Left lung (tissue), 10 donors: ENCODE measurements around the gene TPR. TPM values are rescaled to one million over a fixed set of nuclear protein-coding genes. Genes with fewer than 3 reads are reported as not detected.
A peak's percentile ranks its signal among the peaks of the same experiment; 100 is the strongest.
"Not testable (repeated sequence)": the region's sequence is repeated elsewhere in the genome, so short reads cannot be mapped to it uniquely, and the experiment has no call there.

Experiments used
- ATAC-seq: fragments of 200-7000 bp; cut with Tn5 transposase; one replicate; pipeline ENCODE4 v1.9.1; 2020; ENCODE audit warnings: moderate library complexity
- DNase-seq, 4 donors: peaks; one replicate each; pipeline ENCODE4 v3.0.0-alpha.2; 2013 to 2020
- H3K27ac ChIP-seq, 2 donors: fragments of 200-600 bp; sonication (generic) in 1 of 2; one replicate each; pipeline versions ENCODE4 v1.5.0 to v1.8.0; 2020 to 2021
- H3K27me3 ChIP-seq, 2 donors: fragments of 200-600 bp; sonication (generic) in 1 of 2; one replicate each; pipeline versions ENCODE4 v1.5.0 to v1.8.0; 2020 to 2021
- H3K36me3 ChIP-seq, 2 donors: fragments of 200-600 bp; sonication (generic) in 1 of 2; one replicate each; pipeline versions ENCODE4 v1.5.0 to v1.8.0; 2020 to 2021
- H3K4me1 ChIP-seq, 2 donors: fragments of 200-600 bp; one replicate each; pipeline ENCODE4 v1.8.0; 2021
- H3K4me3 ChIP-seq, 2 donors: fragments of 200-600 bp; sonication (generic) in 1 of 2; one replicate each; pipeline versions ENCODE4 v1.5.0 to v1.8.0; 2020 to 2021; ENCODE audit warnings: mild to moderate bottlenecking in 1 of 2
- H3K9me3 ChIP-seq, 2 donors: fragments of 200-600 bp; sonication (generic) in 1 of 2; one replicate each; pipeline versions ENCODE4 v1.5.0 to v1.8.0; 2020 to 2021
- CTCF ChIP-seq, 2 donors: fragments of 200-600 bp; sonication (generic) in 1 of 2; IDR thresholded peaks; one replicate each; pipeline versions ENCODE4 v1.5.0 to v1.8.0; 2021; ENCODE audit warnings: antibody characterized with exemption in 2 of 2
- intact Hi-C, 2 donors: fragments of 100-400 bp; cut with DNase I; formaldehyde crosslinking; loops; one replicate each; pipeline versions ENCODE4 v1.11.2 to v1.14.2; 2022
- polyA plus RNA-seq, 6 donors: library from polyadenylated mRNA; unstranded; fragments of 120-200 nt; gene quantifications; one replicate each; pipeline ENCODE4 v1.2.1, GENCODE V29; 2013; ENCODE audit not compliant: insufficient read length in 6 of 6
- total RNA-seq, 2 donors: library from RNA; stranded (reverse); fragmentation: NEBNext Ultra II Directional; extraction: Animal tissue kit (Norgen Biotek cat#: 25700); gene quantifications; one replicate each; pipeline ENCODE4 v1.2.1, GENCODE V29; 2021
- donor health status: DM: no; HTN: yes; CAD: no.
- donor health status: DM: no; HTN: no; CAD: no.

The TPR gene
- total and polyA plus RNA-seq, 8 donors: 77.7 to 138 (median 117) TPM

DNA sequence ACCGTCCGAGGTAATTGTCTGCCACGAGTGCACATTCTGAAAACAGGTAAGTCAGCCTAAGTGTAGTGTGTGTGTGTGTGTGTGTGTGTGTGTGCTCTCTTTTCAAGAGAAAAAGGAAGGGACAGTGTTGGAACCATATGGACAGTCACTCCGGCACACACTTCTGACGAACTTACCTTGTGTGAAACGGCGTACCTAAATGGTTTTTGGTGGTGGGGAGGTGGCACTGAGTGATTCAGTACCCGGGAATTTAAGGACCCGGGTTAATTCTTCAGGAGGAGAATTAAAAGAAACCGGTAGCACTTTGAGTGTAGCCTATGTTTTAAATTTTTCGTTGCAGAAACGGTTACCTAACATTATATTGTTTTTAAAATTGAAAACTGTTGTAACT, 871 bp upstream of the TPR start:
- ATAC-seq: peak; percentile 31
- Histone ChIP-seq H3K27me3 (no peaks in the 10 kb centered on the region), H3K27ac (peak overlapping the region; percentile 96 to 97), H3K4me1 (peaks cover 7 to 53% of the 10 kb centered on the region in 2 donors), H3K9me3 (no peaks in the 10 kb centered on the region), H3K36me3 (peaks cover 0 to 28% of the 10 kb centered on the region in 2 donors), H3K4me3 (peak overlapping the region; percentile 81 to 93)
- intact Hi-C loops: no loop called here
- no peak for TF ChIP-seq CTCF (IDR thresholded peaks at IDR 0.05)
- DNase-seq: no peak

- Histone ChIP-seq H3K27ac (peak overlapping the region; percentile 96 to 97), H3K36me3 (peaks cover 0 to 34% of the 10 kb centered on the region in 2 donors), H3K4me1 (peaks cover 7 to 53% of the 10 kb centered on the region in 2 donors), H3K4me3 (peak overlapping the region; percentile 81 to 93), H3K9me3 (no peaks in the 10 kb centered on the region), H3K27me3 (no peaks in the 10 kb centered on the region)
- intact Hi-C loops: no loop called here
- DNase-seq (peak in 1 of 4 donors; percentile 32), ATAC-seq (peak; percentile 11)
- TF ChIP-seq CTCF (IDR thresholded peaks at IDR 0.05): no peak
Measured at GRCh38 chr1:186374303-186375151, 526 bp downstream of the TPR start.

GRCh38 chr1:186347837-186348691, 27.0 kb downstream of the TPR start:
- ATAC-seq, DNase-seq, H3K4me1 ChIP-seq, H3K27ac ChIP-seq, H3K27me3 ChIP-seq, intact Hi-C loops, H3K9me3 ChIP-seq, H3K4me3 ChIP-seq: not testable (repeated sequence)
- peaks cover 0 to 100% of the 10 kb centered on the region in 2 donors for H3K36me3 ChIP-seq

GRCh38 chr1:186340772-186341171, 34.3 kb downstream of the TPR start:
- H3K27ac ChIP-seq: no peak overlapping the region
- peaks cover 3 to 100% of the 10 kb centered on the region in 2 donors for H3K36me3 ChIP-seq
- H3K4me1 ChIP-seq: no peaks in the 10 kb centered on the region
- intact Hi-C loops: no loop called here
- no peaks in the 10 kb centered on the region for H3K9me3 ChIP-seq
- H3K27me3 ChIP-seq: no peaks in the 10 kb centered on the region
- no peak for TF ChIP-seq CTCF (IDR thresholded peaks at IDR 0.05)
- DNase-seq: no peak
- no peak for ATAC-seq
- H3K4me3 ChIP-seq: no peak overlapping the region

DNA sequence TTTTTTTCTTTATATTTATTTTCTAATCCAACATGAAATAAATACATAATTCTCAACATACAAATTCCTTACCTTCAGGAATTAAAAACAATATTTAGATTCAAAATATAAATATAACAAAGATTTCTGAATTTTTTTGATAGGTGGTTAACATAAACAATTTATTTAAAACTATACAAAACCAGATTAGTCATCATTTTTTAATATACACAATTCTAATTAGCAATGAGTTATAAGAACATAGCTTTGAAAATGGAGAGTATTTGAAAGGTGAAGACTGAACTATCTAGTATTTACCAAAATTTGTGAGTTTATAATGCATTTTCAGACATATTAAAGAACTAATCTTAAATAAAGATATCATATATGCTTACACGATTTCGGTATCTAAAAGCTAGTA, 37.5 kb downstream of the TPR start:
- DNase-seq (no peak), ATAC-seq (no peak)
- TF ChIP-seq CTCF (IDR thresholded peaks at IDR 0.05): no peak
- Histone ChIP-seq H3K4me1 (no peaks in the 10 kb centered on the region), H3K27ac (no peak overlapping the region), H3K36me3 (peaks cover 3 to 100% of the 10 kb centered on the region in 2 donors), H3K27me3 (no peaks in the 10 kb centered on the region), H3K9me3 (no peaks in the 10 kb centered on the region), H3K4me3 (no peak overlapping the region)
- intact Hi-C loops: no loop called here
